Kidney glomerular epithelial cell (primary cell): ENCODE data around the gene CDH22.

Experiments used
- DNase-seq: peaks from one replicate; lab custom pipeline; 2025; lab: John Stamatoyannopoulos, UW

CDH22 gene, protein sequence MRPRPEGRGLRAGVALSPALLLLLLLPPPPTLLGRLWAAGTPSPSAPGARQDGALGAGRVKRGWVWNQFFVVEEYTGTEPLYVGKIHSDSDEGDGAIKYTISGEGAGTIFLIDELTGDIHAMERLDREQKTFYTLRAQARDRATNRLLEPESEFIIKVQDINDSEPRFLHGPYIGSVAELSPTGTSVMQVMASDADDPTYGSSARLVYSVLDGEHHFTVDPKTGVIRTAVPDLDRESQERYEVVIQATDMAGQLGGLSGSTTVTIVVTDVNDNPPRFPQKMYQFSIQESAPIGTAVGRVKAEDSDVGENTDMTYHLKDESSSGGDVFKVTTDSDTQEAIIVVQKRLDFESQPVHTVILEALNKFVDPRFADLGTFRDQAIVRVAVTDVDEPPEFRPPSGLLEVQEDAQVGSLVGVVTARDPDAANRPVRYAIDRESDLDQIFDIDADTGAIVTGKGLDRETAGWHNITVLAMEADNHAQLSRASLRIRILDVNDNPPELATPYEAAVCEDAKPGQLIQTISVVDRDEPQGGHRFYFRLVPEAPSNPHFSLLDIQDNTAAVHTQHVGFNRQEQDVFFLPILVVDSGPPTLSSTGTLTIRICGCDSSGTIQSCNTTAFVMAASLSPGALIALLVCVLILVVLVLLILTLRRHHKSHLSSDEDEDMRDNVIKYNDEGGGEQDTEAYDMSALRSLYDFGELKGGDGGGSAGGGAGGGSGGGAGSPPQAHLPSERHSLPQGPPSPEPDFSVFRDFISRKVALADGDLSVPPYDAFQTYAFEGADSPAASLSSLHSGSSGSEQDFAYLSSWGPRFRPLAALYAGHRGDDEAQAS

DNA sequence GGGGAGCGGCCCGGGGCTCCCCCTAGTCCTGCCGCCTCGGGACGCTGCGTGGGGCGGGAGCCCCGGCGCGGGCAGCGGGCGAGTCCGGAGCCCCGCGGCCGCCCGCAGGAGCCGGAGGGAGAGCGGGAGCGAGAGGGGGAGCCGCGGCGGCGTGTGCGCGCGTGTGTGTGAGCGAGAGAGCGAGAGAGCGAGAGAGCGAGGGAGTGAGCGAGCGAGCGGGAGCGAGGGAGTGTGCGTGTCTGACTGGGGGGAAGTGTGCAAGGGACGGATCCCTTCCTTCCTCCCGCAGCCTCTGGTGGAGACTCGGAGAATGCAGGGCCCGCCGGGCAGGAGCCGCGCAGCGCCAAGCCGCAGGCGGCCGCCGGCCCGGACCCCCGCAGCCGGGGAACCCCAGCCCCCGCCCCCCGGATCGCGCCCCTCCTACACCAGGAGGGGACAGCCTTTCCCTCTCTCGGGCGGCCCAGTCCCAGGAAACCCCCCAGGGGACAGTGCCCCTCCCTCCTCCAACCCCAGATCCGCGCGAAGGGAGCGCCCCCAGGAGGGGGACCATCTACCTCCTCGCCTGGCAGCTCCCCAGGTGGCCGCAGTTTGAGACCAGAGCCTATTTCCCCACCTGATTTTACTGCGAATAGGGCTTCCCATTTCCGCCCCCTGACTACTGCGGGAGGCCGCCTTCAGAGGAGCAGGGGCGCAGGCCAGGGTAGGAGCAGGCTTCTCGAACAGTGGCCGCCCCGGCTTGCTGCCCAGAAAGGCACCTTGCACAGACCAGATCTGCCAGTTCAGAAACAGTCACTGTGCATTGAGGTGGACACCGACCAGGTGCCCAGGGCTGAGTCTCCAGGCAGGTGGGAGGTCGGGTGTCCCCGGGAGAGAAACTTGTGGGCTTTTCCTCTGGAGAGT, at the start of gene CDH22:
CDH22 (minus strand) TSS at position 241 of the 900 bp plus-strand sequence. CDS start 57,204 bp downstream, outside the sequence.
- no peak for DNase-seq

DNA sequence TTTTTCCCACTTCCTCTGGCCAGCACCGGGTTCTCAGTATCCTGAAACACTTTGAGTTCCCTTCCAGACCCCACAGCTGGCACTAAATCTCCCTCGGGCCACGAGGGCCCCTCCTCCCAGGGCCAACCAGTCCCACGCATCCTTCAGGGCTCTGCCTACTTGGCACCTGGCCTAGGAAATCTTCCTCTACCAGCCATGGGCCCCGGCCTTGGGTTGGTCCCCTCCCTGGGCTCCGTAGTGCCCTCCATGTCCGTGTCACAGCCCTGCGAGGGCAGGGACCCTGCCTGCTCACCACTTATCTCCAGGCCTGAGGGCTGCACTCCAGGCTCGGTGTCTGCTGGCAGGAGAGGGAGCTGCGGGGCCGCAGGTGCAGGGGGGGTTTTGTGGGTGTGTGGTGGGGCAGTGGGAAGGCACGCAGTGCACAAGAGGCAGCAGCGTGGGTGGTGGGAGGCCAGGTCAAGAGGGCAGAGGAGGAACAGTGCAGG, 48.8 kb upstream of the CDH22 start:
- DNase-seq: no peak

DNA sequence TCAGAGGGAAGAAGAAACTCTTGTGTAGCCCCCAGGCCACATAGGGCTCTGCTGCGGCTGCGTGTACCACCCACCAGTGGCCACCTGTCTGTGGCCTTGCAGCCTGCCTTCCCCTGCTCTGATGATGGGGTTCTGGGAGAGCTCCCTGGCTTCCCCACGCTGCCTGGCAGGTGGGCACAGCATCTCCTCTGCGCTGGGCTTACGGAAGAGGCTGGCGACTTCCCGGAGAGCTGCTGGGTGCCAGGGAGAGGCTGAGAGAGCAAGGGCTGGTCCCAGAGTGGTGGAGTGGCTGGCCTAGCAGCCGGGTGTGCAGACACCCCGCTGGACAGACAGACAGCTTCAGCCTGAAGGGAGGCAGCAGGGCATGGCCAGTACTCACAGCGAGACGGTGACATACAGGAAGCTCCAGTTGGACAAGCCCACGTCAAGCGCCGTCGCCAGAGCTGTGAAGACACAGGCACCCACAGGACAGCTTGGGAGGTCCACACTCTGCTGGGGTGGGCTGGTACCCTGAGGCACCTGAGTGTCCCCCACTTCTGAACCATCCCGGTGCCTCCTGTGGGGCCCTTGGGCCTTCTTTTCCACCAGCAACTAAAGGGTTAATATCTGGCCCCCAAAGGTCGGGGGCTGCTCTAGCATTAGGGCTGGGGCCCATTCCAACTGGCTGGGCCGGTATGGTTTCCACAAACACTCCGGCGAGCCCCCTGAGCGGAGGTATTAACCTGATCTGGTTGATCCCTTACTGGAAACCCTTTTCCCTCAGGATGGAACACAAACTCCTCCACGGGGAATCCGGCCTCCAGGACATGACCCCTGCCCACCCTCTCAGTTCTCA, 48.1 kb upstream of the CDH22 start:
- no peak for DNase-seq

DNA sequence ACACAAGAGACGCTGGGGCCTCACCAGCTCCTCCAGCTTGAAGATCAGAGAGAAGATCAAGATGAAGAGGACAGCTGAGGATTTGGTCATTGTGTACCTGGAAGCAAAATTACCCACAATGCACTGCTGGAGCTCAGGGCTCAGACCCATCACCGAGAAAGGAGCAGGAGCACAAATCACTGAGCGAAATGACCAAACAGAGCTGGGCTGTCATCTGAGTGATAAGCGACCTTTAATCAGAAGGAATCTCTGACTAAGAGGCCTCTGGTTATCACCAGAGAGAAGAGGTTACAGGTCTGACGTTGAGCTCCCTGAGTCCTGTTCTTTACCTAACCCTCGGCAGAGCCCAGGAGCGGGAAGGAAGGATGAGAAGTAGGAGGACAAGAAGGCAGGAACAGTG, 47.5 kb upstream of the CDH22 start:
- DNase-seq: no peak

DNA sequence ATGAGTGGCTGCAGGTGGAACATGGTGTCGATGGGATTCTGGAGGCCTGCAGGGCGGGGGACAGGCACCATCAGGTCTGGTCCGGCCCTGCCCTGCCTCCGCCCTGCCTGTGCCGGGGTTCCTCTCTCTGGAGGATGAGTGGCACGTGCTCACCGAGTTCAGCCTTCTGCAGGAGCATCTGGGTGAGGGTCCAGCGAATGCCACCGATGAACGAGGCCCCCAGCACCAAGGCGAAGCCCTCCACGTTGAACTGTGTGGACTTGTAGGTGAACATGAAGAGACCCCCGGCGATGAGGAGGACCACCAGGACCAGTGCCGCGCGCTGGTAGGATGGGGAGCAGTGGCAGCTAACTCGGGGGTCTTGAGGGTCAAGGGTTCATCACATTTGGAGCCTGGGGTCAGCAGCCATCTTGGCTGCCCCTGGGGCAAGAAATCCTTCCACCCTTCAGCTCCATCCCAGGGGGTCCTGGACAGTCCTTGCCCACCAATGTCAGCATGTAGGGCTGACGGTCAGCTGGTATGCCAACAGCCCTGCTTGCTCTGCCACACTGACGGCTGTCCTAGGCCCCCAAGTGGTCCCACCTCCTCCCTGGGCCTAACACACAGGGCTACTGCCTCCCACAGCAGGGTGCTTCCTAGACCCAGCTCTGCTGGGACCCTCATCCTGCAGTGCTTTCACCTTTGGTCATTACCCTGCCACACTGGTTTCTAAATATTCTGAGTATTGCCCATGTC, 46.8 kb upstream of the CDH22 start:
- no peak for DNase-seq

DNA sequence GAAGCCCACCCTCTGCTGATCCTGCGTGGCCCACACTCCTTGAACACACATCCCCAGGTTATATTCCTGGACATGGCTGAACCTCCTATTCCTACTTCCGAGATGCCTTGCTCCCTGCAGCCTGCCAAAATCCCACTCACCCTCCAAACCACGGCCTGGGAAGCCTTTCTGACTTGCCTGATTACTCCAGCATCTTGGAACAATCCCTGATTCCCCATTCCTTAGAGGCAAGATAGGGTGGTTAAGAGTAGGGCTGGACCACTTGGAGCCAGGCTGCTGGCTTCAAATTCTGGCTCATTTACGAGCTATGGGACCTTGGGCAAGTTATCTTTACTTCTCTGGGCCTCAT, 45.9 kb upstream of the CDH22 start:
- no peak for DNase-seq

DNA sequence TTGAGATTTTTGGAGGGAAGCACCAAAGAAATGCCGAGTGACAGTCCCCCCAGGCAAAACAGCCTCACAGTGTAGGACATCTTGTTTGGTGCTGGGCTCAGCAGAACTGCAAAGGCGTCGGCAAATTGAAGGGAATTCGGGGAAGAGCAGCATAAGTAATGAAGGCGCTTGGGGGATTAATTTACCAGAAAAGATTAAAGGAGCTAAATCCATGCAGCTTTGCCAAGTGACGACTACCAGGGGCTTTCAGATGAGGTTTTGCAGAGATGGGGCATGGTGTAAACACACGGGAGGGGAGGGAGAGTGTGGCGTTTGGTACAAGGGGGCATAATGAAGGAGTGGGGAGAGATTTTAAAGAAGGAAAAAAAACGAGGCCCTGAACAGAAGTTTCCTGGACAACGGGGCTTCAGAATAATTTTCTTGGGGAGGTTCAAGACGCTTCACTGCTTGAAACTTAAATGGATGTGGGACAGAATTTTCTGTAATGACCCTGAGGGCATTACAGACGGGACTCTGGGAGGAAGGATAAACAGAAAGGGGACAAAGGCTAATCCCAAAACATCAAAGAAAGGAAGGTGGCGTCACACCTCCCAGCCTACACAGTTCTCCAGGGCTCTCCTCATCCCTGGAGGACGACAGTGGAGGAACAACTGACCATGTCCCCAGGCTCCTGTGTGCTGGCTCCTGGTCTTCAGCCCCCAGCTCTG, 45.4 kb upstream of the CDH22 start:
- DNase-seq: no peak

DNA sequence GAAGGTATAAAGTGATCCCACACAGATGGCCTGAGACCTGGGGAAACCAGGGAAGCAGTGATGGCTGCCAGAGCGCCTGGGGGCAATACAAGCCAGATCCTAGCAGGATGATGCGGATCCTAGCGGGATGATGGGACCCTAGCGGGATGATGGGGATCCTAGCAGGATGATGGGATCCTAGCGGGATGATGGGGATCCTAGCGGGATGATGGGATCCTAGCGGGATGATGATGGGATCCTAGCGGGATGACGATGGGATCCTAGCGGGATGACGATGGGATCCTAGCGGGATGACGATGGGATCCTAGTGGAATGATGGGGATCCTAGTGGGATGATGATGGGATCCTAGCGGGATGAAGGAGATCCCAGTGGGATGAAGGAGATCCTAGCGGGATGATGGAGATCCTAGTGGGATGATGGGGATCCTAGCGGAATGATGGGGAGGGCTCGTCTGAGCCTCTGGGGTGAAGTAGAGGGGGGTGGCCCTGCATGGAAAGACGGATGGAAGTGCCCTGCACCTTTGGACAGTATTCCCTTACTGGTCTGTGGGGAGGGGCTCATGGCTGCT, 44.2 kb upstream of the CDH22 start:
- DNase-seq: no peak

DNA sequence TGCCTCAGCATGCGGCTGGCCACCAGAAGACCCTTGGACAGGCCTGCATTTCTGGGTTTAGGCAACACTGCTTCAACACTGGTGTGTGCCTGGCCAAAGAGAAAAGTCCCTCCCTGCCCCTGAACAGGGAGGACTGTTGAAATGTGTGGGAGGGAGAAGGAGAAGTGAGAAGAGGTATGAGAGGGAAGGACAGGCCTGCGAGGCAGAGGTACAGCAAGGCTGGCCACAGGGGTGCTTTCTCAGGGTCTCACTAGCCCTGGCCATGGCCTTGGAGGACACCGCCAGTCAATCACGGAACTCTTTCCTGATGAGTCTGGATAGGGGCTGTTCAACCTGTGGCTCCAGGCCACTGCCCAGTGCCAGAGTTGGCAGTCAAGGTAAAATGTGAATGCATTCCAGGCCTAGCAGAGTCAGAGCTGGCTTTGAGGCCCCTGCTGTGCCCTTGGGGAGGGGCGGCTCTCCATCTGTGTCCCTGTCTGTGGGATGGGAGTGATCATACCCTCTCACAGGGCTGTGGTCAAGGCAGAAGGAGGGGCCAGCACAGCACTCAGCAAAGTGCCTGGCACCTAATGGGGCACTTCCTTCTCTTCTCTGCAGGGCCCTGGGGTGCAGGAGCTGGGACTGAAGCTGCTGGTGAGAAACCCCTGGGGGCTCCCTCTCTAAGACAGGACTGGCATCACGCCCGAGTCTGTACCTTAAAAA, 43.2 kb upstream of the CDH22 start:
- no peak for DNase-seq

DNA sequence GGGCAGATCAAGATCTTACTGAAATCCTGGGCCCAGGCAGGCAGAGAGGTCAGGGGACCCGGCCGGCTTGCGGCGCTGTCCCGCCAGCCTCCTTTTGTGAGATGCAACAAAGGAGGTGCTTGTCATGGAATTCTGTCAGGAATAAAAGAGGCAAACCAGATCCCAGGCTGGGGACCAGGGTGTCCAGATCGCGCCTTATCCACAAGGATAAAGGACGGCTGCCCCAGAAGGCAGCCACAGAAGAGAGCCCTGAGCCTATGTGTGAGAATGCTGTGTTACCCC, 42.6 kb upstream of the CDH22 start:
- DNase-seq: no peak

DNA sequence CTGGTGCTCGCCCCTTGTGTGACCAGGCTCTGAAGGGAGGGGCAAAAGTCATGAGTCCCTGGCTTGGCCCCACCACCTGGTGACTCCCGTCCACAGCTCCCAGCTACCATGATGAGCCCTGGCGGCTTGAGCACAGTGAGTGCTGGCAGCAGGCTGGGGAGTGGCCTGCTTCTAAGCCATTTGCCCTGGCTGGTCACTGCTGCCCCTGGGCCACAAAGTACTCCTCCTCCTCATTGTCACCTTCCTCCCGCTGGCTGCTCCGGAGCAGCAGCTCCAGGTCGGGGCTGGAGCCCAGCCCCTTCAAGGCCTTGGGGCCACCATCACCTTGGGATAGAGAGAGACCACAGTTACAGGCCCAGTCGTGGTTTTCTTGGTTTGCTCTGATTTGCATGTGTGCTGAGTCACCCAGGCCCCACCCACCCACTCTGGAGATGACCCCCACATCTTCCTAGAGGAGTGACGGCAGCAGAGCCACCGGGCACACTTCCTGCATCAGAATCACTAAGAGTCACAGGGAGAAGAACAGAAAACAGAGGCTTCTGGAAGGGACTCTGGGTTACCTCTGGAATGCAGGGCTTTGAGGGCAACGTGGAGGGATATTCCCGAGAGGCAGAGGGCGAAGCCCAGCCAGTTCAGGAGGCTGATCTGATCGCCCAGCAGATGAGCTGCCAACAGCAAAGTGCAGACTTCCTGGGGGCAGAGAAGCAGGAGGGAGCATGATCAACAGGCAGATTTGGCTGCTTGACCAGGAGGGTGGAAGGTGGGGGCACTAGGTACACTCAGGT, 42.1 kb upstream of the CDH22 start:
- peak; percentile 66 for DNase-seq

DNA sequence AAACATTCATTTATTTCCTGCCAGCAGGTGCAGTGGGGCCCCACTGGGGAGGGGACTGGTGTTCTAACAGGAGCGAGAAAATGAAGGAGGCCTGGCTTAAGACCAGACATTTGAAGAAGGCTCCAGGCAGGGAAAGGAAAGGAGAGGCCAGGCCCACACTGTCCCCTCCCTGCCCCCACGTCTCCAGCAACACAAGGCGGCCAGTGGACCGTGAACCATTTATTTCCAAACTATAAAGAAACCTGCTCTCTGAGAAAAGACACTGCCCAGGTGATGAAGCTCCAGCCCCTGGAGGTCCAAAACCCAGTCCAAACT, 41.4 kb upstream of the CDH22 start:
- DNase-seq: no peak

DNA sequence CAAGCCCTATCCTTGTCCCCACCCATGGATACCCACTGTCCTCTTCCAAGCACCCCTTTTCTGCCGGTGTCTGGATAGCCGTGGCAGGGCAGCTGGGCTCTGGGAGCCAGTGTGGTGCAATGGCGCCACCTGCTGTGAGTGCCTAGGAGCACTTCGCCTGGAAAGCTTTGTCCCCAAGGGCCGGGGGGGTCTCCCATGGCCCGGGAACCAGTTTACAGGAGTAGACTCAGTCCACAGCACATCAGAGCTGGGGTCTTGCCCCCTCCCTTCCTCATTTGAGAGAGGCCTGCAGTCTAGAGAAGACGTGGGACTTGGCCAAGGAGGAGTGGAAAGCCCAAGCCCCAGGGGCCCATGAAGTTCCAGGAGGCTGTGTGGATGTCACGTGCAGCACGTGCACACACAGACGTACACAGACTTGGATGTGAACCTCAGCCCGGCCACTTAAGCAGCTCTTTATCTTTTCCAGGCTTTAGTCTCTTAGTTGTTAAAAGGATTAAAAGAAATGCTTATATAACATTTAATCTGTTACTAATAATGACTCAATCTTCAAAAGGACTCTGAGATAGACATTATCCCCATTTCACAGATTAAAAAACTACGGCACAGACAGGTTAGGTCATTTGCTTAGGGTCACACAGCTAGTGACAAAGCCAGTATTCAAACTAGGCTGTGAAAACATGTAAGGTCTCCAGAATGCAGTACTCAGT, 40.9 kb upstream of the CDH22 start:
- DNase-seq: peak; percentile 17

DNA sequence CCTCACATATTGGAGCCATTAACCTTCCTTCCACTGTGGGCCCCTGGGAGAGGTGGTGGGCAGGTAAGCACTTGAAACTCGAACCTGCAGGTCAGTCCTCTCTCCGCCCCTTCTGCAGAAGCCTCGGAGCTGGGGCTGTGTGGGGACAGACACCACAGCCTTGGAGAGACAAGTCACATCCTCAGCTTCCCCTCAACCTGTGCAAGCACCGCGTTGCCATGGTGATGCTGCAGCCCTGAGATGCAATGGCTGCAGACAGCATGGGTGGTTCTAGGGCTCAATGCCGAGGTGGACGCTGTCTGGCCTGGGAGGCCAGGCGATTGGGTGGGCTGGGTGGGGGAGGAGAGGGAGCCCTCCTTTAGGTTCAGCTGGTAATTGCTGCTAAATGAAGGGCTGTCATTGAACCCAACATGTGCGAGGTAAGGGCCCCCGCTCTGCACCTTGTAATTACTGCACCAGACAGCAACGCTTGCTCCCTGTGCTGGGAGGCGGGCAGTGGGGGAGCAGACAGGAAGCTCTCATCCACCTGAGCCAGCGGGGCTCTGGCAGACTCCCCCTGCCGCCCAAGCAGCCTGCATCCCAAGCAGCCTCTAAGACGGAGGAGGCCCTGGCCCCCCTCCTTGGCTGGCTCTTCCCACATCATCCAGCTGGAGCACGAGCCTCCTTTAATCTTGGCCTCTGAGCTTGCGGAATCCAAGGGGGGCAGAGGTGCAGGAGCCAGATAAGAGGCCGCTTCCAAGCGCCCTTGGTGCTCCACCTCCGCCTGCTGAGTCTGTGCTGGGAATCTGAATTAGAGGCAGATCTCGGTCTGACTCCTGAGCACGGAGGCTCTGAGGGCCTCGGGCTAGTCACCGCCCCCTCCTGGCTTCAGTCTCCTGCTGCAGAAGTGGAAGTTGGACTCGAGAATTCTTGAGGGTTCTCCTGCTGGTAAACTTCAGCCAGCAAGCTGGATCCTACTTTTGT, 39.8 kb upstream of the CDH22 start:
- no peak for DNase-seq

DNA sequence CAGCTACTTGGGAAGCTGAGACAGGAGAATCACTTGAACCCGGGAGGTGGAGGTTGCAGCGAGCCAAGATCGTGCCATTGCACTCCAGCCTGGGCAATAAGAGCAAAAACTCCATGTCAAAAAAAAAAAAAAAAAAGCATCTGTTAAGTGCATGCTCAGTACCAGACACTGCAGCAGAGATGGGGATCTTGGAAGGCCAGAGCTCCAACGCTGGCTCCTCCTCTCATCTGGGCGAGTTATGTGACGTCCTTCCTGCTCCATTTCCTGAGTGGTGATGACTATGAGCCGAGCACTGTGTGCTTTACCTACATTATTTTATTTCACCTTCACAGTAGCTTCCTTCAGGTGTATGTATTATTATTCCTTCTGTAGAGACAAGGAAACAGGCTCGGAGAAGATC, 38.5 kb upstream of the CDH22 start:
- DNase-seq: no peak

DNA sequence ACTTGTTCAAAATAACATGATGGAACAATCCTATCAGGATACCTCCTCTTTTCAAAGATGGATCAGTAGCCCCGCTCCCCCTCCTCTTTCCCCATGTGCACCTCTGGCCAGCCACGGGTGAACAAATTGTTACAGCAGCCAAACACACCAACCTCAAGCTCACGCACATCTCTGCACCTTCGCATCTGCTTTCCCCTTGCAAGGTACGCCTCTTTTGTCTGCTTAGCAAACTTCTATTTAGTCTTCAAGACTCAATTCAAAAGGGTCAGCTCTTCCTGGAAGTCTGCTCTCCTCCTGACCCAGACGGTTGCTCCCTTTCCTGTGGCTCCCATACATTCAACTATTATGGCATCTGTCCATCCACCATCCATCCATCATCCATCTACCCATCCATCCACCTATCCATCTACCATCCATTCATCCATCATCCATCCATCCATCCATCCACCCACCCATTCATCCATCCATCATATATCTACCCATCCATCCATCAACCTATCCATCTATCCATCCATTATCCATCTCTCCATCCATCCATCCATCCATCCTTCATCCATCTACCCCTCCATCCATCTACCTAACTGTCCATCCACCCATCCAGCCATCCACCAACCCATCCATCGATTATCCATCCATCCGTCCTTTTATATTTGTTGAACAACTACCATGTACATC, 36.3 kb upstream of the CDH22 start:
- no peak for DNase-seq
